Astrocyte of the cerebellum (primary cell): ENCODE results near the gene ZNF263.
A peak's percentile ranks its signal among the peaks of the same experiment; 100 is the strongest.

Experiments
- DNase-seq: peaks from one replicate; pipeline ENCODE4 v3.0.0-alpha.2; 2011; ENCODE audit warnings: low read depth
- H3K4me3 ChIP-seq: 2 replicates; pipeline ENCODE4 v1.5.1; 2011; ENCODE audit warnings: mild to moderate bottlenecking, low read depth, low read length, moderate library complexity
- CTCF ChIP-seq: IDR thresholded peaks from 2 replicates; pipeline ENCODE4 v1.5.1; 2012; ENCODE audit warnings: low read length, low read depth, moderate library complexity, mild to moderate bottlenecking; ENCODE audit errors: missing control alignments
- in situ Hi-C: cut with HindIII; loops from 2 replicates; pipeline ENCODE4 v1.10.0; 2017; ENCODE audit warnings: low sequenced_read_pairs

The ZNF263 gene

DNA sequence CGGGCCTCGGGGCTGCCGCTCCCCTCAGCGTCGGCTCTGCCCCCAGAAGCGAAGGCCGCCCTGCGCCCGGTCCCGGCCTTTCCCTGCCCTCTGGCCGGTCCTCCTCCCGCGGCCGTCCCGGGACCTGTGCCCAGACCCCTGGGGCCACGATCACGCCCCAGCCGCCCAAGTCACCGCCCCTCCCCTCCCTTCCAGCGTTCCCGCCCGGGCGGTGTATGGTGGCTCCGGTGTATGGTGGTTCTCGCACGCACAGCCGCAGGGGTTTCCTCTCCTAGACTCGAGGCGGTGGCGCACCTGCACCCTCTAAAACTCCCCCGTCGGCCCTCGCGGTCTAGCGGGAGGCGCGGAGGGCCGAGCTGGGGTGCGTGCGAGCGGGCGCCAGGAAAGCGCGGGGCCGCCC lies 11.9 kb downstream of the ZNF263 start:
- TF ChIP-seq CTCF = no peak
- H3K4me3 ChIP-seq = no peak overlapping the region
- no peak for DNase-seq
- in situ Hi-C loops = no loop called here

DNA sequence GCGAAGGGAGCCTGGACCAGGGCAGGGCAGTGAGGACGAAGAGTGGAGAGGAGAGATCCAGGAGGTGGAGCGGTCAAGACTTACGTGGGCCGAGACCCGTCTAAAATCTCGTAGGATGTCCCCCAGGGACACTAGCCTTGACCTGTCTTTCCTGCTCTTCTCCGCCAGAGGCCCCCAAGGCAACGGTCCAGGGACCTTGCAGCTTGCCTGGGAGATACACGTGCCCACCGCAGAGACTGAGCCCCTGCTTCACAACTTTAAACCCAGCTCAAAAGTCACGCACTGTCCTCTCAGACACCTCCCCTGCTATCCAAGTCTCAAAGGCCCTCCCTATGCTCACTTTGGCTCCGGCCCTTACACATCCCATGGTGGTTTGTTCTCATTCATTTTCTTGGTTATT lies 12.5 kb downstream of the ZNF263 start:
- no peak overlapping the region for H3K4me3 ChIP-seq
- DNase-seq = no peak
- no peak for TF ChIP-seq CTCF
- in situ Hi-C loops = no loop called here

- in situ Hi-C loops = no loop called here
- H3K4me3 ChIP-seq = peak overlapping the region; percentile 64
- DNase-seq = no peak
- no peak for TF ChIP-seq CTCF
These were observed 21.1 kb downstream of the ZNF263 start for GRCh38 chr16:3304370-3304769.

GRCh38 chr16:3305109-3306068 lies 22.1 kb downstream of the ZNF263 start, which contains the start of the genes TIGD7 and ZNF75A:
TSS of gene TIGD7 (minus strand) at chr16:3305430. CDS start at chr16:3300614, 4,816 bp downstream.
TSS of gene ZNF75A (plus strand) at chr16:3305497. CDS start at chr16:3308429, 2,932 bp downstream.
- peak; percentile 5 for TF ChIP-seq CTCF
- peak within 1 kb of the TSS; percentile 64 for H3K4me3 ChIP-seq
- peak; percentile 49 for DNase-seq
- in situ Hi-C loops = no loop called here

DNA sequence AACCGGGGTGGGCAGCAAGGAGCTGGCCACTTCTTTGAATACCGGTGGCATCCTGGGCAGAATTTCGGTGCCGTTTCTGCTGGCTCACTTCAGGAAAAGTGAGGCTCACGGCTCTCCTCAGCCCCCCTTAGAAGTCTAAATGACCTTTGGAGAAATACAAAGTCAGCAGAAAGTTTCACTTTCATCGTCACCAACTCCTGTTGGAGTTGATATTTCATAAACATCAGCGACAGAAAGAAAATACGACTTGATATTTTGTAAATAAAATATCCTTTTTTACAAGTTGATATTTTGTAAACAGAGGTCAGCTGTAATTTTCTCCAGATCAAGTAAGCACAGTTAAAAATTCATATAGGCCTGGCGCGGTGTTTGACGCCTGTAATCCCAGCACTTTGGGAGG lies 22.8 kb downstream of the ZNF263 start:
- no peak for TF ChIP-seq CTCF
- DNase-seq = no peak
- in situ Hi-C loops = no loop called here
- H3K4me3 ChIP-seq = peak overlapping the region; percentile 64

GRCh38 chr16:3311496-3311895 lies 28.2 kb downstream of the ZNF263 start:
- no peak overlapping the region for H3K4me3 ChIP-seq
- in situ Hi-C loops = no loop called here
- no peak for TF ChIP-seq CTCF
- no peak for DNase-seq
